HG02840 (cell line): Measurements from ENCODE around the gene ARPP21.
"Not testable (repeated sequence)": the region's sequence is repeated elsewhere in the genome, so short reads cannot be mapped to it uniquely, and the experiment has no call there.

Experiments
- ATAC-seq: cut with Tn5 transposase; IDR thresholded peaks from one replicate; pipeline ENCODE4 v1.9.1; 2021; ENCODE audit warnings: mild to moderate bottlenecking, moderate library complexity, moderate number of reproducible peaks; ENCODE audit not compliant: unreplicated experiment, low FRiP score

Gene ARPP21

DNA sequence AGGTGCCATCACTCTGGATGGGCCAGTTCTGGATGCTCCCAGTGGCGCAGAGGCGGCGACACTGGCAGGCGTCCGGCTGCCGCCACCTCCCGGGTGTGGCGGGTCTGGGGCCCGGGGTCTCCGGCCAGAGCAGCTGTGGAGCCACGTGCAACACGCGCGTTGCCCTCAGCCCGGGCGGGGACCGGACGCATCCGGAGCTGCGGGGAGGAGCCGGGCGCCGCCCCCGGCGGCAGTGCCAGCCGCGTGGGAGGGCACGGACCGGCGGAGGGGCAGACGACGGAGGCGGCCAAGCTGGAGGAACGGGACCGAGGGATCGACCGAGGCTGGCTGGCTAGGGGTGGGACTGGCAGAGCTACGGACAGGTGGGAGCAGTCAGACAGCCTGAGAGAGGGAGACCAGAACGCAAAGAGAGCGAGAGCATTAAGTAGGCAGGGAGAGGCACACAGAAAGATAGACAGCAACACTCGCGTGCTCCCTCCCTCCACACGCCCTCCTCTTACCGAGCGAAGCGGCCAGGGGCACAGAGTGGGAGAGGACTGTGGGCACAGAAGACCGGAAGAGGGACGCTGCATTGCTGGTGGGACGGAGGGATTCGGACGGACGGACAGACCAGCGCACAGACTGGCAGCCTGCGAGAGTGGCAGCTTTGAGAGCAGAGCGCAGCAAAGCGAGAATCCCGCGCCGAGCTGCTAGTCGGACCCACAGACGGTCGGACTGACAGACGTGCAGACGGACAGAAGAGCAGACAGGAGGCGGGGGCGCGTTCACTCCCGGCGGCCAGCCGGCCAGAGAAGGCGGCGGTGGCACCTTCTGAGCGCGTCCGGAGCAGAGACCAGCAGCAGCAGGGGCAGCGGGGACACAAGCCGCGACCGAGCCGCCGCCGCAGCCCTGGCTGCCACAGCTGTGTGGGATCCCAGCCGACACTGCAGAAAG, at the start of gene ARPP21:
ARPP21 (plus strand) TSS at position 272 of the 933 bp plus-strand sequence. CDS start 42,227 bp downstream, outside the sequence.
- ATAC-seq = no peak

DNA sequence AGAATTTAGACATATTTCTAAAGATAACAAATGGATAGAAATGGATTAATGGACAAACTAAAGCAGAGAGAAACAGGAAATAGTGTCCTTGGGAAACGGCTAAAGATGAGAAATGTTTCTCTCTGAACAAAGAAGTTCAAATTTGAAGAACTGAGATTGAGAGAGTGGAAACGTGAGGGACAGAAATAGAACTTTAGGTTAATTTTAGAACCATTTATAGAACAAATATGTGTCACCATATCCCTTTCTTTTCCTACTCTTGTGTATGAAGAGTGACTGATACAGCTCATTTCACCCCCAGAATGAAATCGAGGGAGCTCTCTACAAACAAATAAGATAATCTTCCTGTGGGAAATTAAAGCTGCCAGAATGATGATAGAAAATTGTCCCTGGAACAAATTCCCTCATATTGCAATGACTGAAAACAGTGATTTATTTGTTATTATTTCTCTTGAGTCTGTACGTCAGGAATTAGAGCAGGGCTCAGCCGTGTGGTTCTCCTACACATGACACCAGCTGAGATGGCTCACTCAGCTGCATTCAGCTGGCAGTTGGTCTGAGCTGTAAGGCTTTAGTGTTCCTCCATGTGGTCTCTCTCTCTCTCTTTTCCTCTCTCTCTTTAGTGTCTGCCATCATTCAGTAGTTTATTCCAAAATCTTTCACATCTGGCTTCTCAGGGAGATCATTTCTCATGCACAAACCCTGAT, 46.6 kb upstream of the ARPP21 start:
- ATAC-seq = no peak

DNA sequence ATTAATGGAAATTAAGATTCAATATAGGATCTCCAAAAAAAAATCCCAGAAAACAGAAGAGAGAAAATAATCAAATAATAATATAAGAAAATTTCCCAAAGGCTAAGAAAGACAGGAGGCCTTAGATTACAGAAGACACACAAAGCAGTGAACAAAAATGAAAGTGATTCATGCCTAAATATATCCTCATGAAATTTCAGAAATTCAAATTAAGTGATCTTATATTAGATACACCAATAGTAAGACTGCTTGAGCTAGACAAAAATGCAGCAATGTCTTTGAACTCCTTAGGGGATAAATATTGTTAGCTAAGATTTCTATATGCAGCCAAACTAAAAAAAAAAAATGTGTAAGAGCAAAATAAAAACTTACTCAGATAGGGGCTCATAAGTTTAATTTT, 44.6 kb upstream of the ARPP21 start:
- ATAC-seq = no peak

DNA sequence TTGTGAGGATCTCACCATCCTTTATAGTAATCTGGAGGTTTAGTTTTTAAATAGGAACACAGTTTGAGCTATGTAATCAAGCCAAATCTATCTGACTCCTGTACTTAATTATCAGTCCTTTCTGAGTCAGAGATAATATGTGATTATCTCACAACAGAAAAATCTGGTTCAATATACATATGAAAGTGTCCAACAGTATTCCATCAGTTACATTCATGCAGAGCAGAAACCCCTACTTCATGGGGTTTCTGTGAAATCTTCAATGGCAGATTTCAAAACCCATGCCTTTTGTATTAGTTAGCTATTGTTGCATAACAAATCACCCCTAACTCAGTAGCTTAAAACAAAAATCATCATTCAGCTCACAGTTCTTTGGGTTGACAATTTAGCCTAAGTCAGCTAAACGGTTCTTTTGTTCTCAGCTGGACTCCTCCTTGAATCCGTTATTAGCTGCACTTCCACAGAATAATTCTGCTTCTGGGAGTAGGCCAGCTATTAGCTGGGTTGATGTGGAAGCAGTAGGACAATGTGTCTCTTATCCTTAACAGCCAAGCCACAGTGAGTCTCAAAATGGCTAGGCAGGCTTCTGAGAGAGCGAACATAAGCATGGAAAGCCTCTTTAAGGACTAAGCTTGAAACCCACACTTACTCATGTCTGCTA, 42.9 kb upstream of the ARPP21 start:
- no peak for ATAC-seq

DNA sequence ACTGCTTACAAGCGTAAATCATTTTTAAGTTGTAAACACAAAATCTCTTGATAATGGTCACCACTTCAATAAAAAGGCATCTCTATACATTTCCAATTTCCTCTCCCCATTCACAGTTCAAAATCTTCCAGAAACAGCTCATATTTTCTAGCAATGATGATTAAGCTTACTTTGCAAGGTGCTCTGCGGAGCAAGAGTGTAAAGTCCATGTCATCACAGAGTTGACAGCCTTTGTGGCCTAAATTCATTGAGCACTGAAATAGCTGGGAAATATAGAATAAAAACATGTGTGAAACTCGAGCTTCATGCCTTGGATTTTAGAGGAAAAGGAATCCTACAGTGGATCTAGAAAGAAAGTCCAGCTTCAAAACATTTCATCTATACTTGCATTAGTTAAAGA, 41.8 kb upstream of the ARPP21 start:
- no peak for ATAC-seq

DNA sequence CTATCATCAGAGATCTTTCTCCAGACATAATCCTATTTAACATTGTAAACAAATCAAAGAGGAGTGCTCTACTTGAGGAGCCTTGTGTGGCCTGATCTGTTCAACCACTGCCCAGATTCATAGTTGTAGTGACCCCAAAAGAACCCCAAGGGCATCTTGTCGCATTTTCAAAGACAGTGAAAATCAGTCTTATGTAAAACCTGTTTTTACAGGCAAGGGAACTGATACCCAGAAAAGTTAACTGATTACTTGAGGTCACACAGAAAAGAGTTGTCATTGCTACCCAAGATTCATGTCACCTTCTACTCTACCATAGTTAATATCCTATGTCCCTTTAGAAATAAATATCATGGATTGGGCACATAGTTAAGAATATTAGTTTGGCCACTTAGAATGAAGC, 40.5 kb upstream of the ARPP21 start:
- ATAC-seq = no peak

DNA sequence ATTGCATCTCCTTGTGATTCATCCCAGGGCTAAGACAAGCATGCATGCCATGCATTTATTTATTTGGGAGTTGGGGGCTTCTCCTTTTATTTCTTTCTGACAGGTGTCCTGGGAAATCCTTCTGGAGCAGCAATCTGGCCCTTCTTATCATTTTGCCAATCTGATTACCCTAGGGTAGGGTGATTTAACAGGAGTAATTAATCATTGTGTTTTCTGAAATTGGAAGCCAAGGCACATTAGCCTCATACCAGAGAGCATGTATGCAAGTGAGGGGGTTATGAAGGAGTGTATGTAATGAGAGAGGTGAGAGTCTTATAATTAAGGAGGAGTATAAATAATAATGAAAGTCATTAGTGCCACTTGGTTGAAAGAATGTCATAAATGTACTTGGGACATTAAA, 37.4 kb upstream of the ARPP21 start:
- ATAC-seq = no peak

DNA sequence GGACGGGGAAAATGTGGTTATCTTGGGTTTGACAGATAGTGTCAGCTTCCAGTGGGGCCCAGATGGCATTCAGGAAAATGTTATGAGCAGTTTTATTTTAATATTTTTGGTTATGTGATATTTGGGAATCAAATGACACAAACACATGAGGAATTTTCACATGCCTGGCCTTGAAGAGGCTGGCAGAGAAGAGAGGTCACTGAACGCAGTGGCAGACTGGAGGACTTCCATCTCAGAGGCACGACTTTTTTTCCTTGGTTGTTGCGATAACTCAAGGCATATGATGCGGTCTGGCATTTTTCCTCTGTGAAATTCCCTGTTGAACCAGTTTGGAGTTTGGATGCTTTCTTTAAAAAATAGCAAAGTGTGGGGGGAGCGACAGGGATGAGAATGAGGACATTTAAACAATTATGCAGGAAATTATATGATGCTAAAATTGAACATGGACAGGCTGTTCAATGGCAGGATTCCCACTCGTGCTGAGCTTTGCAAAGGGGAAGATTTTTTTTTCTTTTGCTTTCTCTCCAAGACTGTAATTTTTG, 36.9 kb upstream of the ARPP21 start:
- ATAC-seq = no peak

DNA sequence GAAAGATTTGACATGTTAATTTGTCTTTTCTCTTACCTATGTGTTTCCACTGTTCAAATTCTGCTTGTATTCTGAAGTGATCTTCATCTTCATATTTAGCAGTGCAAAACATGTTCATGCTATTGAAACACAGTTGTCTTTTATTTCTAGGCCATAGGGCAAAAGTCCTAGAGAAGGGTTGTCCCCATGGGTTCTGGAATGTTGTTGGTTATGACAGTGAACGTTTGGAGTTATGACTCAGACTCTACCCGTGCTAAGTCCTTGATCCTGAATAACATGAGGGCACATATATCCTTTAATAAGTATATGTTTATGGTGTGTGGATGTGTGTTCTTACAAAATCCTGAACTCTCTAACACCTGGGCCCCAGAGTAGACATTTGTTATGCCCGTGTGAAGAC, 23.0 kb upstream of the ARPP21 start:
- ATAC-seq = no peak

DNA sequence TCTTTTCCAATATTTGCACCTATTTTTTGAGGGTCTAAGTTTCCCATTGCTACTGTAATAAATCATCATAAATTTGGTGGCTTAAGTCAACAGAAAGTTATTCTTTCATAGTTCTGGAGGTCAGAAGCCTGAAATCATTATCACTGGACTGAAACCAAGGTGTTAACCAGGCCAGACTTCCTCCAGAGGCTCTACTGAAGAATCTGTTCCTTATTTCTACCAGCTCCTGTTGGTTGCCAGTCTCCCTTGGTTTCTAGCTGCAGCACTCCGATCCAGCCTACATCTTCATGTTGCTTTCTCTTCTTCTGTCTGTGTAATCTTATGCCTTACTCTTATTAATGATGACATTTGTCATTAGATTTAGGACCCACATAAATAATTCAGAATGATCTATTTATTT, 22.0 kb upstream of the ARPP21 start:
- ATAC-seq = no peak

DNA sequence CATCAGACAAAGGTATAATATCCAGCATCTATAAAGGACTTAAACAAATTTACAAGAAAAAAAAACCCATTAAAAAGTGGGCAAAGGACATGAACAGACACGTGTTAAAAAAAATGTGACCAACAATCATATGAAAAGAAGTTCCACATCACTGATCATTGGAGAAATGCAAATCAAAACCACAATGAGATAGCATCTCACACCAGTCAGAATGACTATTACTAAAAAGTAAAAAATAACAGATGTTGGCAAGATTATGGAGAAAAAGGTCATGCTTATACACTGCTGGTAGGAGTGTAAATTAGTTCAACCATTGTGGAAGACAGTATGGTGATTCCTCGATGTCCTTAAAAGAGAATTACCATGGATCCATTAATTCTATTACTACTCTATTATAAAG, 19.1 kb upstream of the ARPP21 start:
- not testable (repeated sequence) for ATAC-seq

DNA sequence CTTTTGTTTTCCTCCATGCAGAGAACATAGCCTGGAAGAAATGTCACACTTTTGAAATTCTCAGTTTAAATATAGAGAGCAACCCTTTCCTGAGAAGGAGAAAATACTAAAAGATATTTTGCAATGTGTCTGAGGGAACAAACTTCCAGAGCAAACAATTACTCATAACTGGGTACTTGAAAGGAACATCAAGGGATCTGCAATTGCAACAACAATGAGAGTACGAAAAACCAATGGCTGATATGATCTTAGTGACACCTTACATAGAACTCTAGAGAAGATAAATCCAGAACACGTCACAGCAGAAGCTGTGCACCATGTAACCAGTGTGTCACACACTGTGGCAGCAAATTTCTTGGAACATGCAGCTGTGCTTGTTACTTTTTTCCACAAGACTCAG, 14.6 kb upstream of the ARPP21 start:
- no peak for ATAC-seq

DNA sequence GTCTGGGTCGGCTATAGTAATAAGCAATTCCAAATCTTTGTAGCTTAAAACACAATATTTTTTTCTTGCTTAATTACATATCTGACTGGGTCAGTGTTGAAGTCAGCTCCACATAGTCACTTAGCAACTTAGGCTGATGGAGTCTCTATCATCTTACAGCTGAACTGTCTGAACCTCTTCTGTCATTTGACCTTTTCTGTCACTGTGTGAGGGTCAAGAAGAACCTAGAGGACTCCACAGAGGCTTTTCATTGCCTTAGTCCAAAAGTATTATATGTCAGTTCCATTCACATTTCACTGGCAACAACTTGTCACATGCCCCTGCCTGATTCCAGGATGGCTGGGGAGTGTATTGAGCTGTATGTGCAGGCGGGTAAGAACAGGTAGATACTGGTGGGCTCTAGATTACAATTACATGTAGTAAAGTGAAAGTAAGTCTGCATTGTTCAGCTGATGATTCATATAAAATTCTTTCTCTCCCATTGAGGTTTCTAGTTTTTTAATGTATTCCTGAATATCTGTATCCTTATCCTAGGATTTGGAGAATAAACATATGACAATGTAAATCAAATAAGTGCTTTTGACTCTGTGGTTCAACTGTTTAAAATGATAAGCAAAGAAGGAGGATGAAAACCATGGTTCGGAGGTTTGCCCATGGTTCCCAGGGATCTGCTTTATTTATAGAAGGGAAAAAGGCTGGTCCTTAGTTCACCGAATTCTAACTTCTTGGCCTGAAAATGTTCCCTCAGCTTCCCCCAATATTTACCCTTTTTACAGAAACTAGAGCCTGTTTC, 5.8 kb upstream of the ARPP21 start:
- ATAC-seq = no peak

DNA sequence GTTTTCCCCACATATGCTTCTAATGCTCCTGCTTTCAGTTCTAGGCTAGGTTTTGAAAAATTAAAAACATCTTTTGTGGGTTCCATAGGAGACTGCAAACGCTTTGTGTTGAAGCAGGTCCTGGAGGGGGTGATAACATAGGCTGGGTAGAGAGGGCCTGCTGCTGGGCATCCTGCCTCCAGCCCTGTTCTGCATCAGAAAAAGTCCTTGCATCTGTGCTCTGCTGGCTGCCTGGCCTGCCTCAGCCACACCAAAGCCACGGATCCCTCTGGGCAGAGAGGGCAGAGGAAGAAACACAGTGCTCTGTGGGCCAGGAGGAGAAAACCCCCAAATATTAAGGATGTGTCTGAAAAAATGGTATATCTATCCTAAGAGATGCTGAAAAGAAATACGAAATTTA, 3.9 kb upstream of the ARPP21 start:
- no peak for ATAC-seq

DNA sequence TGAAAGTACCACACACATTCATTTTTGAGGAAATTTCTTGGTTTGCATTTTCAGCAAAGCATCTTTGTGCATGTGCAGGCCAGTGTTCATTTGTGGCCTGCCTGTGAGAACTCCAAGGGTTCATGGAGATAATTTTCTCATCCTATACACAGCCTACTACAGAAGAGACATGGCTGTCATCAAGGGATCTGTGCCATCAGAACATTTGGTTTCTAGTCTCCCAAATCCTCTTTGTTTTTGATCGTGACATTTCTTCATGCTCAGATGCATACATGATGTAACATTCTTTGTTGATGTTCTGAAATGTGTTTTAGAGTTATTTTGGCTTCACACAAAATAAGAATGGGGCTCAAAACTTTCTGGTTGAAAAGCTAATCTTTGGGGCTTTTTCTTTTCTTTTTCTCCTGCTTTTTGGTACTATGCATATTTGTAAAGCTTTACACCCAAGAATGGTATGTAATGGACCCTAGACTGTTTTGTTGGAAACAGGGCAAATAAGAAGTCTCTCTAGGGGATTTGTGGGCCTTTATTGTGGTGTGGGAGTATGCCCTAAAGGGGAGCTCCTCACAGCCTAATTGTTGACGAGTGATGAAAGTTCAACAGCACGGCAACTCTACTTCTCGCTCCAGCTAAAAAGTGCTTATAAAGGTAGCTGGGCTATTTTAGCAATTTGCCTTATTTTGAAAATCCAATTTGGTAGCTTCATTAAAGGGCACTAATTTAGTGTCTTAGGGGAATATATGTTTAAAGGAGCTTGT, 3.2 kb upstream of the ARPP21 start:
- no peak for ATAC-seq

DNA sequence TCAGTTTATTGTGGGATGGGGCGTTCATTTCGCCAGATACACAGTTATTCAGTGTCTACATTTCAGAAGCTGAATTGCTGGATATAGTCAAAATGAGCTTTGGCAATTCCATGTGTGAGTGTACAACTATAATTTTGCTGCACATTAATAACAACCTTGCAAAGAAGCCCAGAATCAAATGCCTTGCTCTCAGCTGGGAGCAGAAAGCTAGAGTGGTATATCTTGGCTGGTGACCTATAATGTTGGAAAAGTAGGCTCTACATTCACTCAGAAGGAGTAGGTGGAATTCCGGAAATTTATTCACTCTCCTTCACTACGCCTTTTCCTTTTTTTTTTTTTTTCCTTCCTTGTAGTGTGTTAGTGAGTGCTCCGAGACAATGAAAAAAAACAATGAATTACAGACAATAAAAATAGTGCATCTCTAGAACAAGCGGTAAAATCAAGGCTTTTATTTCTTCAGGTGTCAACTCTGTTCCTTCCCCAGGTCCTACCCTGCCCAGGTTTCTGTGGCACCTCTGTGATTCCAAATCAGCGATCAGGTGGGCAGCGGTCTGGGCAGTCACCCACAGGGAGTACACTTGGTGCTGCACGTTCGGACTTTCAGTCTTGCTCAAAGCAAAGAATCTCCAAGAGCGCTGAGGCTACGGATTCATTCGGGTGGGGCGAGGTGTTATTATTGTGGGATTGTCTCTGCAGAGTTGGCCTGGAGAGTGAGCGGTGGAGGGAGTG, 910 bp upstream of the ARPP21 start:
- no peak for ATAC-seq

DNA sequence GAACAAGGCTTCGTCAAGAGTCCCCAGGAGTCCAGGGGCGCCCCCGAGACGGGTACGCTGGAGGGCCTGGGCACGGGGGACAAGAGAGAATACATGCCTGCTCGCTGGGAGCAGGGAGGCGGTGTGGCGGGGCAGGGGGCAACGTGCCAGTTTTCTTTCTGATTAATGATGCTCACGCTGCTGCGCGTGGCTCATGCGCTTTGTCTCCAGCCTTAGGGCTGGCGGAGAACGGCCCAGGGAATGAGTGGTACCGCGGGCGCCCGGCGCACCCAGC, 408 bp upstream of the ARPP21 start:
- no peak for ATAC-seq

DNA sequence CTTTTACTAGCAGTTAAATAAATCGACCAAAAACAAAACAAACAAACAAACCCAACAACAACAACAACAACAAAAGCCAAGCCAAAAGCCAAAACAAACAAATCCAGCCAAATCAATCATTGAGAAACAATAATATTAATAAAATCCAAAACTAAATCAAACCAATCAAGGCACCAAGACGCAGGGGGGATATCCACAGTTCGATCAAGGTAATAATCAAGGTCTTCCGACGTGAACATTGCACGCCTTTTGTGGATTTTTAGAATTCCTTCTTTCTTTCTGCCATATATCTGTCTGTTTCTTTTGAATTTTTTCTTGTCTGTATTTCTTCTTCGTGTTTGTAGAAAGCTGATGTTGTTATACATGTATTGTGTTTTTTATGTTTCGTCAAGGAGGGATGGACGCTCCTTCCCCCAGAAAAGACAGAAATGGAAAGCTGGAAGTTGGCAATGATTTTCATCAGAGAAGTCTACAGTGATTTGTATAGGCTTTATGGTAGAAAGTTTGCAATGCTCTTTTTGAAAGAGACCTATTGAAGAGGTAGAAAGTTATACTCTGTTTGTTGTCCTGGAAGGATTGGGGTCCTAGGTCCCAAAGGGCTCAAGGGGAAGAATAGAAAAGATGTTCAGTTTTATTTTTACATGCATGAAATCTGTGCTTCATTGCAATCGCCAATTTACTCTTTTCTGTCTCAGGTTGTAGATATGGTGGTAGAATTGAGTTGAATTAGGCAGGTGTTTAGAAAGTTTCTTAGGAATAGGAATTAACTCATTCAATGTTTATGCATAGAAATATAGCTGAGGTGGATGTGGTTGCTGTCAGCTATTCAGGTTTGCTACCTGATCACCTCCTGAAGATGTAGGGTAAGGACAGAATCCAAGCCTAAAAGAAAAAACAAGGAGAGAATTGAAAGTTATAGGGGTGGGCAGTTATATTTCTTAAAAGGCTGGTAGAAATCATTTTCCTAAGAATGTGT, 1.2 kb downstream of the ARPP21 start:
- ATAC-seq = no peak
